OCI-LY3 (cell line): ENCODE measurements around the gene ZNF827.

Experiments used
- EZH2phosphoT487 ChIP-seq: fragments of 200-600 bp; shearing (Covaris generic); IDR thresholded peaks from 2 replicates; pipeline ENCODE4 v1.6.1; 2018; ENCODE audit warnings: antibody characterized with exemption, mixed run types, low read depth
- TF ChIP-seq, protein P1 (sequence below): fragments of 200-600, 300-600 bp; sonication (generic); IDR thresholded peaks from 2 replicates; pipeline ENCODE4 v1.5.1; 2014; ENCODE audit warnings: antibody characterized with exemption, low read length, low read depth

DNA sequence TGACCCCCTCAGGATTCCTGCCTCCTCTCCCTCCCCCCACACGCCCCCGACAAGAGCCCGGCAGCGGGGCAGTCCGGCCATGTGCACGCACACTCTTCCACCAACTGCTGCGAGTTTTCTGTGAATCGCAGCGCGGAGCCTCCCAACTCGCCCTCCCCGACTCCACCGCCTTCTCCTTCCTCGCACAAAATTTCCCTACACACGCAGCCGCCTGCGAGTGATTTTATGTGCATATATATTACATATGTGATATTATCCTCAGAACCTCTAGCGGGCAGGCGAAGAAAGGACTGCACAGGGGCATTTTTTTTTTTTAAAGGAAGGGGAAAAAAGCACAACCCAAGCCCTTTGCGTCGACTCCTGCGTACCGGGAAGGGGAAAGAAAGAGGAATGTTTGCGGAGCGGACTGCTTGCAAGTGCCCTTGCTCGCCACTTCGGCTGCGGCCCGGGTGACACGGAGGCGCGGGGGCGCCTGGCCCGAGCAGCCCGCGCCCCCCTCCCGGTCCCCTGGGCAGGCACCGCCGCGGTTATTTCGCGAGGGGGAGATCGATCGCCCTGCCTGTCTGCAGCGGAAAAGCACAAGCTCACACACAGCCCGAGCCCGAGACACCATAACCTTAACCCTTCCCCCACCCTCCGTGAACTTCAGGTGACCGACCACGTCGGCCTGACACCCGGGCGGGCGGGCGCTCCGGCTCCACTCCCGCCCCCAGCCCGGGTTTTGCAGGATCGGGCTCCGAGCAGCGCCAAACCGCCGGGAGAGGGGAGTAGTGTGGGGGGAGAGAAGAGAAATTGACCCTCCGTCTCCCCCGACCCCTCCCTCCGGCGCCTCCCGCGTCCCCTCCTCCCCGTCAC lies 2.3 kb downstream of the ZNF827 start:
- TF ChIP-seq, protein P1, sequence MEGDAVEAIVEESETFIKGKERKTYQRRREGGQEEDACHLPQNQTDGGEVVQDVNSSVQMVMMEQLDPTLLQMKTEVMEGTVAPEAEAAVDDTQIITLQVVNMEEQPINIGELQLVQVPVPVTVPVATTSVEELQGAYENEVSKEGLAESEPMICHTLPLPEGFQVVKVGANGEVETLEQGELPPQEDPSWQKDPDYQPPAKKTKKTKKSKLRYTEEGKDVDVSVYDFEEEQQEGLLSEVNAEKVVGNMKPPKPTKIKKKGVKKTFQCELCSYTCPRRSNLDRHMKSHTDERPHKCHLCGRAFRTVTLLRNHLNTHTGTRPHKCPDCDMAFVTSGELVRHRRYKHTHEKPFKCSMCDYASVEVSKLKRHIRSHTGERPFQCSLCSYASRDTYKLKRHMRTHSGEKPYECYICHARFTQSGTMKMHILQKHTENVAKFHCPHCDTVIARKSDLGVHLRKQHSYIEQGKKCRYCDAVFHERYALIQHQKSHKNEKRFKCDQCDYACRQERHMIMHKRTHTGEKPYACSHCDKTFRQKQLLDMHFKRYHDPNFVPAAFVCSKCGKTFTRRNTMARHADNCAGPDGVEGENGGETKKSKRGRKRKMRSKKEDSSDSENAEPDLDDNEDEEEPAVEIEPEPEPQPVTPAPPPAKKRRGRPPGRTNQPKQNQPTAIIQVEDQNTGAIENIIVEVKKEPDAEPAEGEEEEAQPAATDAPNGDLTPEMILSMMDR: peak; percentile 45
- no peak for TF ChIP-seq EZH2phosphoT487
